Measurements from ENCODE around the gene GSPT1.
A peak's percentile ranks its signal among the peaks of the same experiment; 100 is the strongest.

DNA sequence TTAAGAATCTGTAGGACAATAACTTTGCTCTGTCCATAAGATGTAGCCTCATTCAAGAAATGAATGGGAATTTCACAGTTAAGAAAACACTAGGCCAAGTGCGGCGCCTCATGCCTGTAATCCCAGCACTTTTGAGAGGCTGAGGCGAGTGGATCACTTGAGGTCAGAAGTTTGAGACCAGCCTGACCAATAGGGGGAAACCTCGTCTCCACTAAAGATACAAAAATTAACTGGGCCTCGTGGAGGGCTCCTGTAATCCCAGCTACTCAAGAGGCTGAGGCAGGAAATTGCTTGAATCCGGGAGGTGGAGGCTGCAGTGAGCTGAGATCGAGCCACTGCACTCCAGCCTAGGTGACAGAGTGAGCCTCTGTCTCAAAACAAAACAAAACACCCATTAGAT lies 44.6 kb downstream of the GSPT1 start:
- TF ChIP-seq, protein P1, sequence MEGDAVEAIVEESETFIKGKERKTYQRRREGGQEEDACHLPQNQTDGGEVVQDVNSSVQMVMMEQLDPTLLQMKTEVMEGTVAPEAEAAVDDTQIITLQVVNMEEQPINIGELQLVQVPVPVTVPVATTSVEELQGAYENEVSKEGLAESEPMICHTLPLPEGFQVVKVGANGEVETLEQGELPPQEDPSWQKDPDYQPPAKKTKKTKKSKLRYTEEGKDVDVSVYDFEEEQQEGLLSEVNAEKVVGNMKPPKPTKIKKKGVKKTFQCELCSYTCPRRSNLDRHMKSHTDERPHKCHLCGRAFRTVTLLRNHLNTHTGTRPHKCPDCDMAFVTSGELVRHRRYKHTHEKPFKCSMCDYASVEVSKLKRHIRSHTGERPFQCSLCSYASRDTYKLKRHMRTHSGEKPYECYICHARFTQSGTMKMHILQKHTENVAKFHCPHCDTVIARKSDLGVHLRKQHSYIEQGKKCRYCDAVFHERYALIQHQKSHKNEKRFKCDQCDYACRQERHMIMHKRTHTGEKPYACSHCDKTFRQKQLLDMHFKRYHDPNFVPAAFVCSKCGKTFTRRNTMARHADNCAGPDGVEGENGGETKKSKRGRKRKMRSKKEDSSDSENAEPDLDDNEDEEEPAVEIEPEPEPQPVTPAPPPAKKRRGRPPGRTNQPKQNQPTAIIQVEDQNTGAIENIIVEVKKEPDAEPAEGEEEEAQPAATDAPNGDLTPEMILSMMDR (conservative IDR thresholded peaks at IDR 0.05; ENCODE audit: low read length): peak; percentile 65
- TF ChIP-seq EZH2phosphoT487 (IDR thresholded peaks at IDR 0.05; ENCODE audit: borderline replicate concordance, low read depth, low read length): no peak
